A549 (cell line): Measurements from ENCODE around the gene OPRM1. TPM values are rescaled to one million over a fixed set of nuclear protein-coding genes. Genes with fewer than 3 reads are reported as not detected.
"Not testable (repeated sequence)": the region's sequence is repeated elsewhere in the genome, so short reads cannot be mapped to it uniquely, and the experiment has no call there.

Source experiments
- ATAC-seq, 2 experiments: fragments of 200-7000 bp in 1 of 2; fragments of >200 bp in 1 of 2; cut with Nextera tagmentation in 1 of 2; cut with Tn5 transposase in 1 of 2; 3 replicates each; pipeline versions ENCODE4 v1.8.0 to v1.9.1; 2018 to 2020; ENCODE audit warnings: mild to moderate bottlenecking in 1 of 2, moderate library complexity in 1 of 2
- CTCF ChIA-PET: fragments of 300-600 bp; sonication (Branson Sonifier 250); formaldehyde crosslinking; extraction: SDS; loops from one replicate; lab custom pipeline; 2021; ENCODE audit warnings: antibody characterized with exemption, inconsistent platforms; lab: Yijun Ruan, JAX
- POLR2A ChIA-PET: fragments of 350-600 bp; formaldehyde crosslinking; extraction: SDS; loops from one replicate; lab custom pipeline; 2021; ENCODE audit warnings: antibody characterized with exemption, inconsistent platforms; lab: Yijun Ruan, JAX
- DNase-seq, 2 experiments: peaks; one replicate each; pipeline versions ENCODE4 v3.0.0 to v3.0.0-alpha.2; 2011 to 2016; ENCODE audit warnings: low read depth in 1 of 2, low spot score in 1 of 2
- FAIRE-seq: peaks from 2 replicates; lab custom pipeline; 2011; peaks lifted over from hg19 to GRCh38; lab: Jason Lieb, UNC
- H3K27ac ChIP-seq, 2 experiments: fragments of >200 bp; sonication (Bioruptor Twin); formaldehyde crosslinking; 3 replicates each; pipeline ENCODE4 v1.5.1; 2016 to 2017
- H3K4me1 ChIP-seq: fragments of >200 bp; sonication (Bioruptor Twin); formaldehyde crosslinking; 3 replicates; pipeline ENCODE4 v1.6.1; 2016
- H3K4me2 ChIP-seq: fragments of >200 bp; sonication (Bioruptor Twin); formaldehyde crosslinking; 3 replicates; pipeline ENCODE4 v1.6.1; 2016
- H3K4me3 ChIP-seq: fragments of >200 bp; sonication (Bioruptor Twin); formaldehyde crosslinking; 3 replicates; pipeline ENCODE4 v1.5.1; 2016
- H3K9me3 ChIP-seq: fragments of >200 bp; sonication (Bioruptor Twin); formaldehyde crosslinking; 3 replicates; pipeline ENCODE4 v1.6.1; 2016
- ATOH8 ChIP-seq: fragments of 250-450 bp; sonication (Bioruptor Pico); IDR thresholded peaks from 2 replicates; pipeline ENCODE4 v1.5.0; 2020; ENCODE audit warnings: low read depth, mild to moderate bottlenecking, moderate library complexity
- CBX2 ChIP-seq: fragments of 200-600 bp; sonication (generic); IDR thresholded peaks from 2 replicates; pipeline ENCODE4 v1.6.1; 2016; ENCODE audit warnings: low read depth, mild to moderate bottlenecking, borderline replicate concordance
- CBX8 ChIP-seq: fragments of 200-600 bp; sonication (generic); IDR thresholded peaks from 2 replicates; pipeline ENCODE4 v1.6.1; 2016
- EP300 ChIP-seq, 2 experiments: fragments of >200 bp; sonication (Bioruptor Twin); formaldehyde crosslinking; IDR thresholded peaks; 2 replicates in 1 of 2; 3 replicates in 1 of 2; pipeline ENCODE4 v1.6.1; 2016 to 2017
- ESRRA ChIP-seq: fragments of 150-350 bp; IDR thresholded peaks from 2 replicates; pipeline ENCODE4 v1.6.1; 2014; ENCODE audit warnings: mild to moderate bottlenecking, low read length, borderline replicate concordance
- HDAC2 ChIP-seq: fragments of 200-600 bp; sonication (generic); IDR thresholded peaks from 2 replicates; pipeline ENCODE4 v1.6.1; 2016
- JUN ChIP-seq, 2 experiments: fragments of >200 bp; sonication (Bioruptor Twin); formaldehyde crosslinking; IDR thresholded peaks; 2 replicates in 1 of 2; 3 replicates in 1 of 2; pipeline ENCODE4 v1.6.1; 2016 to 2017
- MAFK ChIP-seq: fragments of 450-650 bp; IDR thresholded peaks from 2 replicates; pipeline ENCODE4 v1.6.1; 2014; ENCODE audit not compliant: partially characterized antibody
- RNF2 ChIP-seq: fragments of 200-600 bp; sonication (generic); IDR thresholded peaks from 2 replicates; pipeline ENCODE4 v1.6.1; 2016; ENCODE audit warnings: low read depth, mild to moderate bottlenecking, antibody characterized with exemption, moderate library complexity, borderline replicate concordance
- TFCP2L1 ChIP-seq: fragments of 250-450 bp; sonication (Bioruptor Pico); IDR thresholded peaks from 2 replicates; pipeline ENCODE4 v1.5.0; 2021; ENCODE audit warnings: mild to moderate bottlenecking
- WGBS: methylation state at CpG from one replicate; pipeline ENCODE4 v1.1.6; 2017; ENCODE audit errors: missing lambda C conversion rate; 5-methylcytosine and 5-hydroxymethylcytosine counted together
- polyA plus RNA-seq, 4 experiments: library from polyadenylated mRNA; depleted of rRNA in 3 of 4; stranded (reverse); fragments of >200 nt; fragmentation: RNase III in 1 of 4; extraction: RNeasy Plus Mini Kit Qiagen cat#74134 plus additional on column Dnase treatment in 1 of 4; gene quantifications; 2 replicates in 3 of 4; 3 replicates in 1 of 4; pipeline ENCODE4 v1.2.3, GENCODE V29; 2011 to 2017
- TF ChIP-seq, protein P1 (sequence below): fragments of 450-650 bp; IDR thresholded peaks from 2 replicates; pipeline ENCODE4 v1.6.1; 2014; ENCODE audit warnings: antibody characterized with exemption
- TF ChIP-seq, protein P2 (sequence below): fragments of 150-350 bp; IDR thresholded peaks from 2 replicates; pipeline ENCODE4 v1.6.1; 2014; ENCODE audit warnings: low read depth, mild to moderate bottlenecking, low read length
- TF ChIP-seq, protein P3 (sequence below): IDR thresholded peaks from 2 replicates; pipeline ENCODE4 v1.6.1; 2012

OPRM1 gene
- polyA plus RNA-seq, 2 of the 4 experiments (the other 2 are of a cell fraction), result not detected

DNA sequence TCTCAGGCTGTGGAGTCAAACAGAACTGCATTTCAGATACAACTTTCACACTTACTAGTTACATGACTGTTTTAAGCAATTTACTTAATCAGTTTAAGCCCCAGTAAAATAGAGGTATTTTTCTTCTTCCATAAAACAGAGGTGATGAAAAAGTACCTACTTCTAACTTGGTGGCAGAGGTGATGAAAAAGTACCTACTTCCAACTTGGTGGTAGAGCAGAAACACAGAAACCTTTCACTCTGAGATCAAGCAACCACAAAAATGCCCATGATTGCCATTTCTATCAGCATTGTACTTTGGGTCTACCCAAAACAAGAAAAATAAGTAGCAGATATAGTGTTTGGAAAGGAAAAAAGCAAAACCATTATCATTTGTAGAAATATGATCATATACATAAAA, 148.7 kb downstream of the OPRM1 start (continued):
- TF ChIP-seq, protein P1, sequence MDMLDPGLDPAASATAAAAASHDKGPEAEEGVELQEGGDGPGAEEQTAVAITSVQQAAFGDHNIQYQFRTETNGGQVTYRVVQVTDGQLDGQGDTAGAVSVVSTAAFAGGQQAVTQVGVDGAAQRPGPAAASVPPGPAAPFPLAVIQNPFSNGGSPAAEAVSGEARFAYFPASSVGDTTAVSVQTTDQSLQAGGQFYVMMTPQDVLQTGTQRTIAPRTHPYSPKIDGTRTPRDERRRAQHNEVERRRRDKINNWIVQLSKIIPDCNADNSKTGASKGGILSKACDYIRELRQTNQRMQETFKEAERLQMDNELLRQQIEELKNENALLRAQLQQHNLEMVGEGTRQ, result no peak
- TF ChIP-seq ATOH8 (no peak), HDAC2 (no peak), CBX8 (no peak)

DNA sequence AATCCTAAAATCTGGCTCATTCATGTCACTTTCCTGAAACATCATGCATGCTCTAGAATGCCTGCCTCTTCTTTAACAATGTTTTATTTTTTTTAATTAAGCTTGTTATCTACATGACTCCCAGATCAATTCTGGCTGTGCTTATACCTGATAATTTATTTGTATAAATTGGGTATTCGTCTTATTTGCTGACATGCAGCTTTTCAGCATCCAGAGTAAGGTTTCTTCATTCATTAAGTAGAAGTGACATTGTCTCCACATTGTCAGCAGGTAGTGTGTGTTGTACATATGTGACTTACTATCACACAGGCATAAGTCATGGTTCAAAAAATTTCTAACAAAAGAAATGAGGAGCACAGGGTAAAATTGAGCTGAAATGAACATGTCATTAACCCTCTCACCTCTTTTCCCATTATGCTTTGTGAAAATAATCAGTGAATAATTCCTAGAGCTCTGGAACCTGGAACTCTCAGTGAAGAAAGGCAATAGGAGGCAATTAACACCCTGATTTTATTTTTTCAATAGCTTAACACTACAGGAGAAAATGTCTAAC, 157.4 kb downstream of the OPRM1 start:
- TF ChIP-seq CBX2 (no peak), EP300 (IDR thresholded peaks at IDR 0.05) (no peak), MAFK (peak; percentile 25)
- TF ChIP-seq, protein P2, sequence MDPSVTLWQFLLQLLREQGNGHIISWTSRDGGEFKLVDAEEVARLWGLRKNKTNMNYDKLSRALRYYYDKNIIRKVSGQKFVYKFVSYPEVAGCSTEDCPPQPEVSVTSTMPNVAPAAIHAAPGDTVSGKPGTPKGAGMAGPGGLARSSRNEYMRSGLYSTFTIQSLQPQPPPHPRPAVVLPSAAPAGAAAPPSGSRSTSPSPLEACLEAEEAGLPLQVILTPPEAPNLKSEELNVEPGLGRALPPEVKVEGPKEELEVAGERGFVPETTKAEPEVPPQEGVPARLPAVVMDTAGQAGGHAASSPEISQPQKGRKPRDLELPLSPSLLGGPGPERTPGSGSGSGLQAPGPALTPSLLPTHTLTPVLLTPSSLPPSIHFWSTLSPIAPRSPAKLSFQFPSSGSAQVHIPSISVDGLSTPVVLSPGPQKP, result no peak
- no peak for ATAC-seq
- Histone ChIP-seq H3K27ac (no peak overlapping the region), H3K4me3 (no peak overlapping the region), H3K4me2 (no peak overlapping the region), H3K9me3 (no peaks in the 10 kb centered on the region), H3K4me1 (no peaks in the 10 kb centered on the region)
- 62% methylated on average over 1 of the region's 1 CpG for WGBS
- CTCF ChIA-PET, result interaction anchor here (0.8 kb wide), 1 partner anchor 26 kb away, joined by 3 read pairs; no protein-coding TSS in a partner anchor
- DNase-seq, result no peak
- POLR2A ChIA-PET, result no interaction called here
- no peak for FAIRE-seq

GRCh38 chr6:154197196-154197860, 158.3 kb downstream of the OPRM1 start:
- ChIA-PET CTCF (no interaction called here), POLR2A (no interaction called here)
- Histone ChIP-seq H3K4me2 (no peak overlapping the region), H3K4me3 (no peak overlapping the region), H3K9me3 (no peaks in the 10 kb centered on the region), H3K4me1 (no peaks in the 10 kb centered on the region), H3K27ac (no peak overlapping the region)
- TF ChIP-seq TFCP2L1 (CRISPR knock-in tag), result no peak
- TF ChIP-seq JUN (IDR thresholded peaks at IDR 0.05), result no peak
- TF ChIP-seq ESRRA, result no peak
- TF ChIP-seq, protein P3, sequence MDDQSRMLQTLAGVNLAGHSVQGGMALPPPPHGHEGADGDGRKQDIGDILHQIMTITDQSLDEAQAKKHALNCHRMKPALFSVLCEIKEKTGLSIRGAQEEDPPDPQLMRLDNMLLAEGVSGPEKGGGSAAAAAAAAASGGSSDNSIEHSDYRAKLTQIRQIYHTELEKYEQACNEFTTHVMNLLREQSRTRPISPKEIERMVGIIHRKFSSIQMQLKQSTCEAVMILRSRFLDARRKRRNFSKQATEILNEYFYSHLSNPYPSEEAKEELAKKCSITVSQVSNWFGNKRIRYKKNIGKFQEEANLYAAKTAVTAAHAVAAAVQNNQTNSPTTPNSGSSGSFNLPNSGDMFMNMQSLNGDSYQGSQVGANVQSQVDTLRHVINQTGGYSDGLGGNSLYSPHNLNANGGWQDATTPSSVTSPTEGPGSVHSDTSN, result no peak
- no peak for TF ChIP-seq ATOH8
- TF ChIP-seq RNF2, result no peak
- no peak for ATAC-seq
- no peak for FAIRE-seq
- DNase-seq, result no peak

DNA sequence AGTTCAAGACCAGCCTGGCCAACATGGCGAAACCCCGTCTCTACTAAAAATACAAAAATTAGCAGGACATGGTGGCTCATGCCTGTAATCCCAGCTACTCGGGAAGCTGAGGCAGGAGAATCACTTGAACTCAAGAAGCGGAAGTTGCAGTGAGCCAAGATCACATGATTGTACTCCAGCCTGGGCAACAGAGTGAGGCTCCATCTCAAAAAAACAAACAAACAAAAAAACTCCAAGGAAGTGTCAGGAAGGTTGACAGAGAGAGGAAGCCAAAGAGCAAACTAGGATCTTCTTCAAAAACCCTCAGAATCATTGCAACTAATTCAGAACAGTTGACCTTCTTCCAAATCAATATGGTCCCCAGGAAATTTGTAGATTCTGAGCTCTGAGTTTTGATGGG, 162.6 kb downstream of the OPRM1 start:
- H3K4me2 ChIP-seq, H3K4me3 ChIP-seq, CTCF ChIA-PET, DNase-seq, POLR2A ChIA-PET, H3K9me3 ChIP-seq, FAIRE-seq, H3K27ac ChIP-seq, H3K4me1 ChIP-seq, ATAC-seq: not testable (repeated sequence)
- WGBS, result 83% methylated on average over 4 of the region's 4 CpGs
